OCI-LY3 (cell line): ENCODE data around the gene CTSW.

Source experiments
- CTCF ChIP-seq: fragments of 200-600, 300-600 bp; sonication (generic); IDR thresholded peaks from 2 replicates; pipeline ENCODE4 v1.5.1; 2014; ENCODE audit warnings: antibody characterized with exemption, low read length, low read depth
- EZH2phosphoT487 ChIP-seq: fragments of 200-600 bp; shearing (Covaris generic); IDR thresholded peaks from 2 replicates; pipeline ENCODE4 v1.6.1; 2018; ENCODE audit warnings: antibody characterized with exemption, mixed run types, low read depth

GRCh38 chr11:65861165-65861505 lies 18.5 kb upstream of the CTSW start:
- no peak for TF ChIP-seq CTCF
- no peak for TF ChIP-seq EZH2phosphoT487
